HEK293 (cell line): ENCODE data around the gene RNF214.

ENCODE experiments used
- REST ChIP-seq: fragments of 450-650 bp; formaldehyde crosslinking; IDR thresholded peaks from 2 replicates; pipeline ENCODE4 v1.5.1; 2016; ENCODE audit warnings: missing biosample characterization, missing genetic modification characterization
- ZNF324 ChIP-seq: fragments of 450-650 bp; formaldehyde crosslinking; IDR thresholded peaks from 2 replicates; pipeline ENCODE4 v1.5.1; 2016; ENCODE audit warnings: missing biosample characterization, missing genetic modification characterization
- ZNF416 ChIP-seq: fragments of 450-650 bp; formaldehyde crosslinking; IDR thresholded peaks from 2 replicates; pipeline ENCODE4 v1.5.1; 2016; ENCODE audit warnings: missing biosample characterization, missing genetic modification characterization
- TF ChIP-seq, protein P1 (sequence below): fragments of 450-650 bp; formaldehyde crosslinking; IDR thresholded peaks from 2 replicates; pipeline ENCODE4 v1.5.1; 2016; ENCODE audit warnings: missing biosample characterization, missing genetic modification characterization

DNA sequence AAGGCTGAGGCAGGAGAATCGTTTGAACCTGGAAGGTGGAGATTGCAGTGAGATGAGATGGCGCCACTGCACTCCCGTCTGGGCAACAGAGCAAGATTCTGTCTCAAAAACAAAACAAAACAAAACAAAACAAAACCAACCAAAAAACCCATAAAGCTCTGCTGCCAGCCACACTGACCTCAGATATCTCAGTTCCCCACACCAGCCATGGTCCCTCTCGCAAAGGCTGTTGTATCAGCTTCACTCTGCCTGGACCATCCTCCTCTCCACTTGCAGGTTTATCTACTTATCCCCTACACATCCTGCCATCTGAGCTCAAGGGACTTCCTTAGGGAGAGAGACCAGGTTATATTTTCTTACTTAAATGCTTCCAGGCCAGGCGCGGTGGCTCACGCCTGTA is 69.8 kb downstream of the RNF214 start:
- no peak for TF ChIP-seq ZNF324
- no peak for TF ChIP-seq REST (tag by site-specific recombination)
- TF ChIP-seq, protein P1, sequence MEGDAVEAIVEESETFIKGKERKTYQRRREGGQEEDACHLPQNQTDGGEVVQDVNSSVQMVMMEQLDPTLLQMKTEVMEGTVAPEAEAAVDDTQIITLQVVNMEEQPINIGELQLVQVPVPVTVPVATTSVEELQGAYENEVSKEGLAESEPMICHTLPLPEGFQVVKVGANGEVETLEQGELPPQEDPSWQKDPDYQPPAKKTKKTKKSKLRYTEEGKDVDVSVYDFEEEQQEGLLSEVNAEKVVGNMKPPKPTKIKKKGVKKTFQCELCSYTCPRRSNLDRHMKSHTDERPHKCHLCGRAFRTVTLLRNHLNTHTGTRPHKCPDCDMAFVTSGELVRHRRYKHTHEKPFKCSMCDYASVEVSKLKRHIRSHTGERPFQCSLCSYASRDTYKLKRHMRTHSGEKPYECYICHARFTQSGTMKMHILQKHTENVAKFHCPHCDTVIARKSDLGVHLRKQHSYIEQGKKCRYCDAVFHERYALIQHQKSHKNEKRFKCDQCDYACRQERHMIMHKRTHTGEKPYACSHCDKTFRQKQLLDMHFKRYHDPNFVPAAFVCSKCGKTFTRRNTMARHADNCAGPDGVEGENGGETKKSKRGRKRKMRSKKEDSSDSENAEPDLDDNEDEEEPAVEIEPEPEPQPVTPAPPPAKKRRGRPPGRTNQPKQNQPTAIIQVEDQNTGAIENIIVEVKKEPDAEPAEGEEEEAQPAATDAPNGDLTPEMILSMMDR = no peak
- no peak for TF ChIP-seq ZNF416
